HG03520 (cell line): ENCODE results near the gene CPLANE1.
"Not testable (repeated sequence)": the region's sequence is repeated elsewhere in the genome, so short reads cannot be mapped to it uniquely, and the experiment has no call there.

ENCODE experiments used
- ATAC-seq: cut with Tn5 transposase; IDR thresholded peaks from one replicate; pipeline ENCODE4 v1.9.1; 2021; ENCODE audit warnings: mild to moderate bottlenecking, moderate library complexity; ENCODE audit not compliant: unreplicated experiment

CPLANE1 gene

GRCh38 chr5:37248970-37249814 is at the start of gene CPLANE1:
TSS of gene CPLANE1 (minus strand) at chr5:37249376. CDS start at chr5:37247698, 1,678 bp downstream.
- ATAC-seq, result peak; percentile 69

GRCh38 chr5:37296313-37296712 is 47.1 kb upstream of the CPLANE1 start:
- not testable (repeated sequence) for ATAC-seq

GRCh38 chr5:37283214-37283820 is 34.1 kb upstream of the CPLANE1 start:
- no peak for ATAC-seq

GRCh38 chr5:37275511-37275910 is 26.3 kb upstream of the CPLANE1 start:
- no peak for ATAC-seq

GRCh38 chr5:37272511-37272910 is 23.3 kb upstream of the CPLANE1 start:
- no peak for ATAC-seq

- not testable (repeated sequence) for ATAC-seq
Measured at GRCh38 chr5:37268100-37268499, 18.9 kb upstream of the CPLANE1 start.

- ATAC-seq, result no peak
Measured at GRCh38 chr5:37255774-37256358, 6.7 kb upstream of the CPLANE1 start.

- ATAC-seq, result no peak
Measured at GRCh38 chr5:37254581-37254980, 5.4 kb upstream of the CPLANE1 start.

- ATAC-seq, result no peak
Measured at GRCh38 chr5:37251665-37252064, 2.5 kb upstream of the CPLANE1 start.

- no peak for ATAC-seq
Measured at GRCh38 chr5:37249815-37250164, 614 bp upstream of the CPLANE1 start.

- no peak for ATAC-seq
Measured at GRCh38 chr5:37248421-37248969, 681 bp downstream of the CPLANE1 start.

- no peak for ATAC-seq
Measured at GRCh38 chr5:37247496-37247895, 1.7 kb downstream of the CPLANE1 start.

- no peak for ATAC-seq
Measured at GRCh38 chr5:37247036-37247435, 2.1 kb downstream of the CPLANE1 start.

GRCh38 chr5:37234288-37234687 is 14.9 kb downstream of the CPLANE1 start:
- no peak for ATAC-seq

GRCh38 chr5:37226377-37226776 is 22.8 kb downstream of the CPLANE1 start:
- no peak for ATAC-seq

GRCh38 chr5:37222181-37222580 is 27.0 kb downstream of the CPLANE1 start:
- ATAC-seq, result no peak

- not testable (repeated sequence) for ATAC-seq
Measured at GRCh38 chr5:37220426-37220825, 28.8 kb downstream of the CPLANE1 start.

- not testable (repeated sequence) for ATAC-seq
Measured at GRCh38 chr5:37219384-37219783, 29.8 kb downstream of the CPLANE1 start.

GRCh38 chr5:37217976-37218375 is 31.2 kb downstream of the CPLANE1 start:
- no peak for ATAC-seq

GRCh38 chr5:37214550-37214949 is 34.6 kb downstream of the CPLANE1 start:
- no peak for ATAC-seq

GRCh38 chr5:37212096-37212495 is 37.1 kb downstream of the CPLANE1 start:
- no peak for ATAC-seq

GRCh38 chr5:37211661-37212060 is 37.5 kb downstream of the CPLANE1 start:
- ATAC-seq, result no peak
